Measurements from ENCODE around the gene RAD9B. TPM values are rescaled to one million over a fixed set of nuclear protein-coding genes. Genes with fewer than 3 reads are reported as not detected.

RAD9B gene
- total and polyA plus RNA-seq, 9 of the 15 experiments (the other 6 are each of a cell fraction or from before 2014, with no cell fraction given): 0.05 to 0.83 (median 0.32) TPM

DNA sequence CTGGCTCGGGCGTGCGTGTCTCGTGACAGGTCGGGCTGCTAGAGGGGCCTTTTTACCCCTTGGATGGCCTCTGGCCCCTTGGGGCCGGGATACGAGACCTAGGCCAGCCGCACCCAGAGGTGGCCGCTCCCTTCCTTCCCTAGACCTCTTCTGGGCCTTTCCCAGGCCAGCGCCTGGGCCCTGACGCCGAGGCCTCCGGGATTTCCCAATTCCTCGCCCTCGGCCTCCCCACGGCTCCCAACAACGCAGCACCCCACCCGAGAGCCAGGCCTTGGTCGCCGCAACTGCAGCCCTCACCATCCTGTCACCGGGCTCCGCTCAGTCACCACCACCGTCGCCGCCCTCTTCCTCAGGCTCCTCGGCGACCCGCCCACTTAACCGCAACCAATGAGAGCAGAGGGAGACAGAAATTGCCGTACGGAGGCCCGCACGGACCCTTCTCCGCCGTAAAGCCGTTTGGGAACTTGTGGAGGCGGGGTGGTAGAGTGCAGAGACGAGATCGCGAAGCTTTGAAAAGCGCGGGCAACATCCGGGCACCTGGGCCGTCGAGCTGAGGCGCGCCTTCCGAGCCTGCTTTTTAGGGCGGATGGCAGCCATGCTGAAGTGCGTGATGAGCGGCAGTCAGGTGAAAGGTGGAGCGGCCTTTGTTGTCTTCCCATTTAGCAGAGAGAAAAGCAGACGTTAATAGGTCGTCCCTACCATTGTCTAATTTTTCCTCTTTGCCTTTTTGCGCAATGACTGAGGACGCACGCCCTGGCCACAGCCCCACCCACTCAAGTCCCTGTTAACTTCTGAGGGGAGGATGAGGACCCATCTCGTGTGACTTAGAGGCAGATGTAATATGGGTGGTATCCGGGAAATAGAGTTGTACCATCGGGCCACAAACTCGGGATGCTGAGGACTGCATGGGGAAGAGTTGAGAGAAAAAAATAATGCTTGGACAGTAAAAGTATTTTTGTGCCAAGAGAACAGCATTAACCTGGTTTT is at the start of gene RAD9B, which contains the start of gene VPS29 (continued):
- TF ChIP-seq, protein P1, sequence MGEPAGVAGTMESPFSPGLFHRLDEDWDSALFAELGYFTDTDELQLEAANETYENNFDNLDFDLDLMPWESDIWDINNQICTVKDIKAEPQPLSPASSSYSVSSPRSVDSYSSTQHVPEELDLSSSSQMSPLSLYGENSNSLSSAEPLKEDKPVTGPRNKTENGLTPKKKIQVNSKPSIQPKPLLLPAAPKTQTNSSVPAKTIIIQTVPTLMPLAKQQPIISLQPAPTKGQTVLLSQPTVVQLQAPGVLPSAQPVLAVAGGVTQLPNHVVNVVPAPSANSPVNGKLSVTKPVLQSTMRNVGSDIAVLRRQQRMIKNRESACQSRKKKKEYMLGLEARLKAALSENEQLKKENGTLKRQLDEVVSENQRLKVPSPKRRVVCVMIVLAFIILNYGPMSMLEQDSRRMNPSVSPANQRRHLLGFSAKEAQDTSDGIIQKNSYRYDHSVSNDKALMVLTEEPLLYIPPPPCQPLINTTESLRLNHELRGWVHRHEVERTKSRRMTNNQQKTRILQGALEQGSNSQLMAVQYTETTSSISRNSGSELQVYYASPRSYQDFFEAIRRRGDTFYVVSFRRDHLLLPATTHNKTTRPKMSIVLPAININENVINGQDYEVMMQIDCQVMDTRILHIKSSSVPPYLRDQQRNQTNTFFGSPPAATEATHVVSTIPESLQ (CRISPR knock-in tag; IDR thresholded peaks at IDR 0.05): peak; percentile 100
- TF ChIP-seq ZNF785 (CRISPR knock-in tag; IDR thresholded peaks at IDR 0.05): no peak
- no peak for TF ChIP-seq OTX1 (CRISPR knock-in tag; IDR thresholded peaks at IDR 0.05)
- peak; percentile 88 for TF ChIP-seq TAF9B (IDR thresholded peaks at IDR 0.05; ENCODE audit: partially characterized antibody)
- TF ChIP-seq NUFIP1 (IDR thresholded peaks at IDR 0.05; ENCODE audit: partially characterized antibody): peak; percentile 96
- peak; percentile 98; the same call in 1 of the 2 replicates for TF ChIP-seq KAT7 (CRISPR knock-in tag; IDR thresholded peaks at IDR 0.05; ENCODE audit: borderline replicate concordance)
- TF ChIP-seq CBX2 (IDR thresholded peaks at IDR 0.05; ENCODE audit: insufficient read depth, low read length, poor library complexity, severe bottlenecking): no peak
- peak; percentile 80 for TF ChIP-seq EGR1 (conservative IDR thresholded peaks at IDR 0.05)
- TF ChIP-seq ZNF668 (CRISPR knock-in tag; IDR thresholded peaks at IDR 0.05): peak; percentile 92
- no peak for TF ChIP-seq CHCHD3 (CRISPR knock-in tag; IDR thresholded peaks at IDR 0.05)
- TF ChIP-seq KLF1 (tag; IDR thresholded peaks at IDR 0.05): peak; percentile 94
- TF ChIP-seq GATAD2A (IDR thresholded peaks at IDR 0.05): no peak
- TF ChIP-seq, protein P2, sequence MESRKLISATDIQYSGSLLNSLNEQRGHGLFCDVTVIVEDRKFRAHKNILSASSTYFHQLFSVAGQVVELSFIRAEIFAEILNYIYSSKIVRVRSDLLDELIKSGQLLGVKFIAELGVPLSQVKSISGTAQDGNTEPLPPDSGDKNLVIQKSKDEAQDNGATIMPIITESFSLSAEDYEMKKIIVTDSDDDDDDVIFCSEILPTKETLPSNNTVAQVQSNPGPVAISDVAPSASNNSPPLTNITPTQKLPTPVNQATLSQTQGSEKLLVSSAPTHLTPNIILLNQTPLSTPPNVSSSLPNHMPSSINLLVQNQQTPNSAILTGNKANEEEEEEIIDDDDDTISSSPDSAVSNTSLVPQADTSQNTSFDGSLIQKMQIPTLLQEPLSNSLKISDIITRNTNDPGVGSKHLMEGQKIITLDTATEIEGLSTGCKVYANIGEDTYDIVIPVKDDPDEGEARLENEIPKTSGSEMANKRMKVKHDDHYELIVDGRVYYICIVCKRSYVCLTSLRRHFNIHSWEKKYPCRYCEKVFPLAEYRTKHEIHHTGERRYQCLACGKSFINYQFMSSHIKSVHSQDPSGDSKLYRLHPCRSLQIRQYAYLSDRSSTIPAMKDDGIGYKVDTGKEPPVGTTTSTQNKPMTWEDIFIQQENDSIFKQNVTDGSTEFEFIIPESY (CRISPR knock-in tag; IDR thresholded peaks at IDR 0.05): peak; percentile 94
- 0 out of 2 replicates have a peak, but pooled peaks have one; percentile 36 for TF ChIP-seq ZNF134 (CRISPR knock-in tag; conservative IDR thresholded peaks at IDR 0.05)
- TF ChIP-seq ETV5 (CRISPR knock-in tag; IDR thresholded peaks at IDR 0.05; ENCODE audit: low read depth): peak; percentile 93
- TF ChIP-seq, protein P3, sequence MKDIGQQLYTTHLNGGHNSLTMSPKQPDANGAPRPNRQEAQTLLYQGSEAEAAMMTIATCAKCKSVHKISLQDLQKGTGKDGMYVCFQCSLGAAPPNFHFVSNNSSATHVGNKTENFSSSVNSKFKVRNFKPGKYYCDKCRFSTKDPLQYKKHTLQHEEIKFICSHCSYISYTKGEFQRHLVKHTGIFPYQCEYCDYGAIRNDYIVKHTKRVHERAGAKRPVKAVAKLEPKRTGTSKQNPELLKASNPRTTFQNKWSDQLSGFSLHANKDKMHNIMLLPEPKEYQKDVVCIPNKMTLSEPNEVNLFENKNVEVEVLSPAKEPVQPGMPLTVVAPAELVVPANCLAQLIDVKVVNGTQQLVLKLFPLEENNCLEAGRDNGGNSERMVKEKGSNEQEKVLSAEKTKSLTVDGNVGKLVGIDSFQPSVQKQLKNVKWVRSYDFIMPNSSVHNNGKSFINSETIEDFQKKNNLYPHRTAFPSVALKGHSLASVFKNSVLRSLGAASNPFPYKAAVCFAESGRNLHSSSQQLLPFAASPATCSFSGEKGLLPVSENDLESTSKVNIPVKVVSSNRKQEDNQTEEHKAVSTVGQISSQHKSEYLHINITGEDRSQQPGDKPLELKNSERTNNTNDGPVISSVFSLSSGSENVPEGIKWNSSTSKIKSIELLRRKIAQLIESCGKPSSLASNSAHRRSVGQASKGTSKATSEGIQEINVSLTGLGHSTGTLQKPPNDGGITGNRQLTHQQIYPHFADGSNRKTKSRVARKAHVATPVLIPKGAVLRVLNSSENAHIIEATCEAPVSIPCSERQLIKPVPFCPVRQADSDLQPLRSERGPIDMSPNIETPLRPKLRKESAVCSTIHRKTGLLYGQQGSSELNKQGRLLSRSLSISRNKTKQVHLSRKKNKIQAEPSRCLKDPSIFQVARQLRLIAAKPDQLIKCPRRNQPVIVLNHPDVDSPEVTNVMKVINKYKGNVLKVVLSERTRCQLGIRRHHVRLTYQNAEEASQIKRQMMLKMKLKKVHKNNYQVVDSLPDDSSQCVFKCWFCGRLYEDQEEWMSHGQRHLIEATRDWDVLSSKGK (CRISPR knock-in tag; IDR thresholded peaks at IDR 0.05): no peak
- TF ChIP-seq, protein P4, sequence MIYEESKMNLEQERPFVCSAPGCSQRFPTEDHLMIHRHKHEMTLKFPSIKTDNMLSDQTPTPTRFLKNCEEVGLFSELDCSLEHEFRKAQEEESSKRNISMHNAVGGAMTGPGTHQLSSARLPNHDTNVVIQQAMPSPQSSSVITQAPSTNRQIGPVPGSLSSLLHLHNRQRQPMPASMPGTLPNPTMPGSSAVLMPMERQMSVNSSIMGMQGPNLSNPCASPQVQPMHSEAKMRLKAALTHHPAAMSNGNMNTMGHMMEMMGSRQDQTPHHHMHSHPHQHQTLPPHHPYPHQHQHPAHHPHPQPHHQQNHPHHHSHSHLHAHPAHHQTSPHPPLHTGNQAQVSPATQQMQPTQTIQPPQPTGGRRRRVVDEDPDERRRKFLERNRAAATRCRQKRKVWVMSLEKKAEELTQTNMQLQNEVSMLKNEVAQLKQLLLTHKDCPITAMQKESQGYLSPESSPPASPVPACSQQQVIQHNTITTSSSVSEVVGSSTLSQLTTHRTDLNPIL (CRISPR knock-in tag; IDR thresholded peaks at IDR 0.05): no peak
- TF ChIP-seq RCOR1 (IDR thresholded peaks at IDR 0.05; ENCODE audit: borderline replicate concordance in 1 of 2, low read depth in 2 of 2, low read length in 2 of 2): peak in 1 of 2 experiments; percentile 73; a peak in 2 of 4 replicates

All from K562 (cell line).